RWPE1 (cell line): ENCODE data around the gene SH3RF3.

Experiments used
- CTCF ChIA-PET: fragments of 350-600 bp; sonication (Branson Sonifier 250); formaldehyde crosslinking; extraction: SDS; loops from one replicate; lab custom pipeline; 2021; lab: Yijun Ruan, JAX
- POLR2A ChIA-PET: fragments of 400-600 bp; formaldehyde crosslinking; extraction: SDS; loops from one replicate; lab custom pipeline; 2020; ENCODE audit warnings: antibody characterized with exemption; ENCODE audit not compliant: low non-redundant PET; lab: Yijun Ruan, JAX
- DNase-seq: peaks from one replicate; pipeline ENCODE4 v3.0.0; 2012; ENCODE audit warnings: low spot score
- H3K27ac ChIP-seq: fragments of 450-650 bp; 2 replicates; pipeline ENCODE4 v1.5.1; 2017
- TF ChIP-seq, protein P1 (sequence below): fragments of 450-650 bp; conservative IDR thresholded peaks from 2 replicates; pipeline ENCODE4 v1.5.1; 2017; ENCODE audit warnings: low read depth, mild to moderate bottlenecking

SH3RF3 gene

DNA sequence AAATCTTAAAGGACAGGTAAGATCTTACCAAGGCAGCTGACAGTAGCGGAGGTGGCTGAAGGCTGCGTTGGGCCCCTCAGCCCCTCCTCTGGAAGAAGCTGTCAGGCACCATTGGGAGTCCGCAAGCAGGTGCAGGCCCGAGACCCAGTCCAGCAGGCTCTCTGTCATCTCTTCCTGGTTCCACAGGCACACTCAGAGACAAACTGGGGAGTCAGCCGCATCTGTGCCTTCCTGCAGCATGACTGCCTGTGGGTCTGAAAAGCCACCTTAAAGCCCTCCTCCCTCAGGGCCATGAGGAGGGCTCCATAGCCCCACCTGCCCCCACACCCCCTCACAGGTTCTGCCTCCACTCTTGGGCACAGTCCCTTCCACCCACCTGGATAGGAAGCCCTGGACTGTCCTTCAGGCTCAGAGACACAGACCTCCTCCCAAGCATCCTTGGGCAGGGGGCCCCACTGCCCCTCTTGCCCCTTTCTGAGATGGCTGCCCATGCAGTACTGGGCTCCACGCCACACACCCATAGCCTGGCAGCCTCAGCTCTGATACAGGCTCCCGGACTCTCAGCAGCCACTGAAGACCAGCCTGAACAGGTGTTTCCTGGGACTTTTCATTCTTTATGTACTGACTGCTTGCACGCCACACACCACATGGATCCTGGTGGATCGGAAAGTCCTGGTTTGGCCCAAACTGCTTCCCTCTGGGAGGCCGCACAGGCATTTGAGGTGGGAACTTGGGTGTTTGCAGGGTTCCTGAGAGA is 245.0 kb downstream of the SH3RF3 start:
- CTCF ChIA-PET, result no interaction called here
- TF ChIP-seq, protein P1, sequence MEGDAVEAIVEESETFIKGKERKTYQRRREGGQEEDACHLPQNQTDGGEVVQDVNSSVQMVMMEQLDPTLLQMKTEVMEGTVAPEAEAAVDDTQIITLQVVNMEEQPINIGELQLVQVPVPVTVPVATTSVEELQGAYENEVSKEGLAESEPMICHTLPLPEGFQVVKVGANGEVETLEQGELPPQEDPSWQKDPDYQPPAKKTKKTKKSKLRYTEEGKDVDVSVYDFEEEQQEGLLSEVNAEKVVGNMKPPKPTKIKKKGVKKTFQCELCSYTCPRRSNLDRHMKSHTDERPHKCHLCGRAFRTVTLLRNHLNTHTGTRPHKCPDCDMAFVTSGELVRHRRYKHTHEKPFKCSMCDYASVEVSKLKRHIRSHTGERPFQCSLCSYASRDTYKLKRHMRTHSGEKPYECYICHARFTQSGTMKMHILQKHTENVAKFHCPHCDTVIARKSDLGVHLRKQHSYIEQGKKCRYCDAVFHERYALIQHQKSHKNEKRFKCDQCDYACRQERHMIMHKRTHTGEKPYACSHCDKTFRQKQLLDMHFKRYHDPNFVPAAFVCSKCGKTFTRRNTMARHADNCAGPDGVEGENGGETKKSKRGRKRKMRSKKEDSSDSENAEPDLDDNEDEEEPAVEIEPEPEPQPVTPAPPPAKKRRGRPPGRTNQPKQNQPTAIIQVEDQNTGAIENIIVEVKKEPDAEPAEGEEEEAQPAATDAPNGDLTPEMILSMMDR, result no peak
- DNase-seq, result no peak
- POLR2A ChIA-PET, result no interaction called here
- H3K27ac ChIP-seq, result no peak overlapping the region

DNA sequence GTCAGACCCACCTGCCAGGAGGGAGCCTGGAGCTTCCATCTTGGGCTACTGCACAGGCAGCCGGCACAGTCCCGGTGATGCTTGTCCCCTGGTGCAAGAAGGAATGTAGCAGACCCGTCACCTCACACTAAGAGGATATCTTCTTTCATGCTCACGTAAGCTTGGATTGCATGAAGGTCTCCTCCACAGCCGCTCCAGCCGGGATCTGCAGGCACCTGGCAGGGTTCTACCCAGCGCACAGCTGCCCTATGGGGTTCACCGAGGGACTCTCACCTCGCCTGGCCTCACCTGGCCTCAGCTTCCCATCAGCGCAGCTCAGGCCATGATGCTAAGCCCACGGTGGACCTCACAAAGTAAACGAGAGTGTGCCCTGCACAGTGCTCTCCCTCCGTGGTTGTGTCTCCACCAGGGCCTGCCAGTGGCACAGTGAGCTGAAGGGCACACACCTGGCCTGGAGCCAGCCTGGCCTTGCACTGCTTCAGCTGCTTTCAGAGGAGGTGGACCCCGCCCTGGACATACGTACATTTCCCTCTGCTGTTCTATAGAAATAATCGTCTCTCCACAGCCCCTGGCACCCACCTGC is 245.6 kb downstream of the SH3RF3 start:
- CTCF ChIA-PET, result no interaction called here
- POLR2A ChIA-PET, result no interaction called here
- TF ChIP-seq, protein P1, result no peak
- H3K27ac ChIP-seq, result no peak overlapping the region
- DNase-seq, result no peak

DNA sequence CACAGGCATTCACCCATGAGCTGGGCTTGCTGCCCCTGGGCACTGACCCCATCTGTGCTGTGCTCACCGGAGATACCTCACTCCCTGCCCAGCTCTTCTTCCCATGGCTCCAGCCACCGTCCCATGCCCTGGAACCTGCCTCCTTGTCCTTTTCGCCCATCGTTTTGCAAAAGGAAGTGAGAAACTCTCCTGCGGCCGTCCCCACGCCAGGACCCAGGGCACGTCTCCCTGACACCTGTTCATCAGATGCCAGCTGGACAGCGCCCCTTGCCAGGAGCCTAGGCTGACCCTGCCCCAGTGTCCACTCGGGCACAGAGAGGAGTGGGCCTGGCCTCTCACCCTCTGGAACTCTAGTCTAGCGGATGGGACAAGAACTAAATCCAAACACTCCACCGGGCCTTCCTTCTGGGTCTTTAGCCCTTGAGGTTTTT is 246.1 kb downstream of the SH3RF3 start:
- no peak overlapping the region for H3K27ac ChIP-seq
- POLR2A ChIA-PET, result no interaction called here
- CTCF ChIA-PET, result no interaction called here
- TF ChIP-seq, protein P1, result no peak
- DNase-seq, result no peak

- H3K27ac ChIP-seq, result no peak overlapping the region
- ChIA-PET POLR2A (no interaction called here), CTCF (no interaction called here)
- DNase-seq, result no peak
- TF ChIP-seq, protein P1, result no peak
These were observed 246.7 kb downstream of the SH3RF3 start for GRCh38 chr2:109375656-109376055.

DNA sequence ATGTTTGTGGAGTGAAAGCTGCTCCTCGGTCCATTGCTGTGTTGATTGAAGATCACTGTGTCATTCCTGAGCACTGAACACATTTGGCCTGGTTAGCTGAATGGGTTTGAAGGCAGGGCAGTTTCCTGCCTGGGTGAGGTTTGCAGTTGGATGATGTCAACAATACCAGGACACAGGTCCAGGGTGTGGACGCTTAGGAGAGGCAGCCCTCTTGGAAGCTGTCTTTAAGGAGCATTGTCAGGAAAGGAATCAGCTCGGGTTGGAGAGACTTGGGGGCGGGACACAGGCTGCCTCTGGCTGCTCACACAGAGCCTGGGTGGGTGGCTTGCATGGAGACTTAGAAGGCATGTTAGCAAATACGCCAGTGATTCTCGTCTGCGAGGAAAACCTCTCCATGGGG is 247.1 kb downstream of the SH3RF3 start:
- TF ChIP-seq, protein P1, result no peak
- CTCF ChIA-PET, result no interaction called here
- no peak overlapping the region for H3K27ac ChIP-seq
- DNase-seq, result no peak
- POLR2A ChIA-PET, result no interaction called here

GRCh38 chr2:109376796-109377495 is 247.9 kb downstream of the SH3RF3 start:
- no peak for DNase-seq
- TF ChIP-seq, protein P1, result no peak
- ChIA-PET CTCF (interaction anchor here (0.6 to 0.7 kb wide), 3 partner anchors 72 to 441 kb away, joined by 3 read pairs; no protein-coding TSS in a partner anchor), POLR2A (no interaction called here)
- no peak overlapping the region for H3K27ac ChIP-seq
